OCI-LY7 (cell line): ENCODE data around the gene OGA. TPM values are rescaled to one million over a fixed set of nuclear protein-coding genes. Genes with fewer than 3 reads are reported as not detected.

Source experiments
- BruUV-seq: library from RNA; stranded (reverse); fragments of 400-500 nt; replicated peaks from 2 replicates; lab custom pipeline; 2021; lab: Mats Ljungman, UMichigan
- CTCF ChIA-PET: fragments of 300-600 bp; sonication (Branson Sonifier 250); formaldehyde crosslinking; loops from one replicate; lab custom pipeline; 2022; ENCODE audit warnings: antibody characterized with exemption; ENCODE audit not compliant: unreplicated experiment; lab: Charles Lee
- POLR2A ChIA-PET: fragments of 300-600 bp; sonication (Branson Sonifier 250); formaldehyde crosslinking; loops from one replicate; lab custom pipeline; 2022; ENCODE audit warnings: antibody characterized with exemption; lab: Charles Lee
- DNase-seq: peaks from one replicate; pipeline ENCODE4 v3.0.0-alpha.2; 2015; ENCODE audit warnings: low spot score
- H2AFZ ChIP-seq: fragments of 200-600 bp; sonication (generic), shearing (Covaris generic); 2 replicates; pipeline ENCODE4 v1.6.1; 2014; ENCODE audit warnings: mild to moderate bottlenecking, antibody characterized with exemption, low read length, moderate library complexity
- H3K27ac ChIP-seq: fragments of 200-600 bp; sonication (generic); 2 replicates; pipeline ENCODE4 v1.5.1; 2014; ENCODE audit warnings: mixed run types, low read depth, mild to moderate bottlenecking, moderate library complexity, low read length, inconsistent platforms; ENCODE audit not compliant: poor library complexity, severe bottlenecking
- H3K36me3 ChIP-seq: fragments of 200-600 bp; sonication (generic); 2 replicates; pipeline ENCODE4 v1.6.1; 2014; ENCODE audit warnings: mild to moderate bottlenecking, antibody characterized with exemption, low read length, moderate library complexity, mixed read lengths; ENCODE audit not compliant: insufficient read depth
- H3K4me1 ChIP-seq: fragments of 200-600 bp; sonication (generic); 2 replicates; pipeline ENCODE4 v1.5.1; 2014; ENCODE audit warnings: mild to moderate bottlenecking, low read length; ENCODE audit not compliant: insufficient read depth, poor library complexity, severe bottlenecking
- H3K4me2 ChIP-seq: fragments of 200-600 bp; sonication (generic); 2 replicates; pipeline ENCODE4 v1.6.1; 2014; ENCODE audit warnings: mild to moderate bottlenecking, low read length
- H3K4me3 ChIP-seq: fragments of 200-600 bp; sonication (generic); 2 replicates; pipeline ENCODE4 v1.5.1; 2014; ENCODE audit warnings: mild to moderate bottlenecking, low read depth, low read length; ENCODE audit not compliant: poor library complexity, severe bottlenecking
- H3K79me2 ChIP-seq: fragments of 200-600 bp; sonication (generic); 2 replicates; pipeline ENCODE4 v1.6.1; 2016; ENCODE audit warnings: low read depth, mild to moderate bottlenecking, low read length, moderate library complexity, mixed read lengths; ENCODE audit not compliant: insufficient read depth
- H3K9me2 ChIP-seq: fragments of 200-600 bp; sonication (generic); 2 replicates; pipeline ENCODE4 v1.6.1; 2016; ENCODE audit warnings: mild to moderate bottlenecking, low read length, mixed read lengths; ENCODE audit not compliant: insufficient read depth
- H3K9me3 ChIP-seq: fragments of 200-600 bp; sonication (generic); 2 replicates; pipeline ENCODE4 v1.6.1; 2014; ENCODE audit warnings: mild to moderate bottlenecking, mixed run types, low read length, mixed read lengths
- H4K20me1 ChIP-seq: fragments of 200-600 bp; sonication (generic); 2 replicates; pipeline ENCODE4 v1.6.1; 2014; ENCODE audit warnings: mild to moderate bottlenecking, antibody characterized with exemption, low read length, moderate library complexity, mixed read lengths; ENCODE audit not compliant: insufficient read depth
- CTCF ChIP-seq: fragments of 200-600 bp; sonication (generic); conservative IDR thresholded peaks from 2 replicates; pipeline ENCODE4 v1.5.1; 2014; ENCODE audit warnings: mild to moderate bottlenecking, antibody characterized with exemption, low read length, moderate library complexity, mixed read lengths
- EZH2phosphoT487 ChIP-seq: fragments of 200-600 bp; sonication (generic); IDR thresholded peaks from 2 replicates; pipeline ENCODE4 v1.6.1; 2018; ENCODE audit warnings: low read depth, borderline replicate concordance, mild to moderate bottlenecking, mixed run types, antibody characterized with exemption, low read length, moderate library complexity, mixed read lengths
- intact Hi-C: fragments of 100-400 bp; cut with micrococcal nuclease; formaldehyde crosslinking; loops from one replicate; pipeline ENCODE4 v1.10.0; 2022; ENCODE audit not compliant: unreplicated experiment
- total RNA-seq, 2 experiments: library from RNA; depleted of rRNA in 1 of 2; stranded (reverse); fragments of >200 nt in 1 of 2; shearing (Covaris generic) in 1 of 2; gene quantifications; 2 replicates each; pipeline ENCODE4 v1.2.3, GENCODE V29; 2014 to 2022

The OGA gene
- total RNA-seq, 2 experiments from 2014 or later, result 65.5 to 109 TPM

- Histone ChIP-seq H3K9me3 (no peaks in the 10 kb centered on the region), H3K79me2 (no peaks in the 10 kb centered on the region), H4K20me1 (no peaks in the 10 kb centered on the region), H3K27ac (no peak overlapping the region), H3K9me2 (no peaks in the 10 kb centered on the region), H3K36me3 (no peaks in the 10 kb centered on the region), H3K4me3 (no peak overlapping the region), H3K4me1 (peaks cover 15% of the 10 kb centered on the region), H2AFZ (no peak overlapping the region), H3K4me2 (peak overlapping the region; percentile 70; the same call in 1 of the 2 replicates)
- CTCF ChIA-PET, result interaction anchor here (0.6 to 2.1 kb wide), 7 partner anchors 24 to 307 kb away, joined by 3 to 8 read pairs (median 3); no protein-coding TSS in a partner anchor
- BruUV-seq, result no TSS peak
- no peak for TF ChIP-seq EZH2phosphoT487
- peak; percentile 96 for TF ChIP-seq CTCF
- peak; percentile 75 for DNase-seq
- POLR2A ChIA-PET, result interaction anchor here (0.5 to 1.2 kb wide), 3 partner anchors 8 to 367 kb away, joined by 3 to 6 read pairs (median 6); no protein-coding TSS in a partner anchor
- intact Hi-C loops, result loop anchor here (1.0 kb wide), 3 partner anchors 48 to 232 kb away; no protein-coding TSS in a partner anchor
Measured at GRCh38 chr10:101840741-101841453, 22.7 kb upstream of the OGA start.

GRCh38 chr10:101840102-101840684 is 21.9 kb upstream of the OGA start:
- Histone ChIP-seq H3K4me3 (peak overlapping the region; percentile 46), H4K20me1 (no peaks in the 10 kb centered on the region), H3K4me2 (peak overlapping the region; percentile 70), H3K9me3 (no peaks in the 10 kb centered on the region), H3K79me2 (no peaks in the 10 kb centered on the region), H3K36me3 (no peaks in the 10 kb centered on the region), H3K27ac (no peak overlapping the region), H3K9me2 (no peaks in the 10 kb centered on the region), H3K4me1 (peaks cover 15% of the 10 kb centered on the region), H2AFZ (no peak overlapping the region; the same call in 1 of the 2 replicates)
- intact Hi-C loops, result loop anchor here (1.0 kb wide), 2 partner anchors 169 to 233 kb away; no protein-coding TSS in a partner anchor
- ChIA-PET POLR2A (interaction anchor here (0.6 to 1.3 kb wide), 6 partner anchors 7 to 330 kb away, joined by 3 to 6 read pairs (median 4); partner anchors contain the start of gene OGA), CTCF (interaction anchor here (0.6 to 2.1 kb wide), 5 partner anchors 40 to 308 kb away, joined by 3 to 8 read pairs (median 3); no protein-coding TSS in a partner anchor)
- no peak for DNase-seq
- no TSS peak for BruUV-seq
- no peak for TF ChIP-seq EZH2phosphoT487
- no peak for TF ChIP-seq CTCF
